ENCODE data around the gene KIF16B.

Gene KIF16B

GRCh38 chr20:16501301-16501700 lies 71.9 kb downstream of the KIF16B start:
- TF ChIP-seq CTCF (IDR thresholded peaks at IDR 0.05; ENCODE audit: control insufficient read depth, insufficient read depth, low read depth, low read length, missing control alignments) = no peak
- DNase-seq (ENCODE audit: low read depth) = no peak
- no peak overlapping the region for H3K4me3 ChIP-seq (ENCODE audit: control insufficient read depth, low read depth, low read length)

GRCh38 chr20:16500197-16500596 lies 73.1 kb downstream of the KIF16B start:
- DNase-seq (ENCODE audit: low read depth) = no peak
- H3K4me3 ChIP-seq (ENCODE audit: control insufficient read depth, low read depth, low read length) = no peak overlapping the region
- no peak for TF ChIP-seq CTCF (IDR thresholded peaks at IDR 0.05; ENCODE audit: control insufficient read depth, insufficient read depth, low read depth, low read length, missing control alignments)

GRCh38 chr20:16498526-16499253 lies 74.6 kb downstream of the KIF16B start:
- no peak overlapping the region for H3K4me3 ChIP-seq (ENCODE audit: control insufficient read depth, low read depth, low read length)
- TF ChIP-seq CTCF (IDR thresholded peaks at IDR 0.05; ENCODE audit: control insufficient read depth, insufficient read depth, low read depth, low read length, missing control alignments) = no peak
- DNase-seq (ENCODE audit: low read depth) = no peak

GRCh38 chr20:16497896-16498295 lies 75.4 kb downstream of the KIF16B start:
- no peak for DNase-seq (ENCODE audit: low read depth)
- no peak overlapping the region for H3K4me3 ChIP-seq (ENCODE audit: control insufficient read depth, low read depth, low read length)
- no peak for TF ChIP-seq CTCF (IDR thresholded peaks at IDR 0.05; ENCODE audit: control insufficient read depth, insufficient read depth, low read depth, low read length, missing control alignments)

- no peak for TF ChIP-seq CTCF (IDR thresholded peaks at IDR 0.05; ENCODE audit: control insufficient read depth, insufficient read depth, low read depth, low read length, missing control alignments)
- no peak for DNase-seq (ENCODE audit: low read depth)
- no peak overlapping the region for H3K4me3 ChIP-seq (ENCODE audit: control insufficient read depth, low read depth, low read length)
Observed at GRCh38 chr20:16493486-16493885, 79.8 kb downstream of the KIF16B start.

GRCh38 chr20:16491294-16491905 lies 81.8 kb downstream of the KIF16B start:
- TF ChIP-seq CTCF (IDR thresholded peaks at IDR 0.05; ENCODE audit: control insufficient read depth, insufficient read depth, low read depth, low read length, missing control alignments) = no peak
- H3K4me3 ChIP-seq (ENCODE audit: control insufficient read depth, low read depth, low read length) = no peak overlapping the region
- peak; percentile 27 for DNase-seq (ENCODE audit: low read depth)

Measured in AG09309 (cell line).